Measurements from ENCODE around the gene BMP6. TPM values are rescaled to one million over a fixed set of nuclear protein-coding genes. Genes with fewer than 3 reads are reported as not detected.

Gene BMP6
- total RNA-seq, 1 donor from 2014 or later = 2.6 TPM

GRCh38 chr6:7921046-7921445 lies 195.1 kb downstream of the BMP6 start:
- no peak for ATAC-seq (ENCODE audit: poor library complexity)
- no peak for DNase-seq
- intact Hi-C loops (cut with DNase I) = no loop called here

- intact Hi-C loops (cut with DNase I) = no loop called here
- peak; percentile 68 for ATAC-seq (ENCODE audit: poor library complexity)
- no peak for DNase-seq
Measured at GRCh38 chr6:7921632-7922092, 195.8 kb downstream of the BMP6 start.

- DNase-seq (no peak), ATAC-seq (ENCODE audit: poor library complexity) (no peak)
- intact Hi-C loops (cut with DNase I) = no loop called here
Measured at GRCh38 chr6:7922596-7922995, 196.7 kb downstream of the BMP6 start.

- ATAC-seq (ENCODE audit: poor library complexity) = no peak
- no peak for DNase-seq
- intact Hi-C loops (cut with DNase I) = no loop called here
Measured at GRCh38 chr6:7924867-7925266, 199.0 kb downstream of the BMP6 start.

Other genes starting within 250 kb of the BMP6 start
- gene DSP, start 184.4 kb upstream of the BMP6 start, total RNA-seq = 350 TPM
- gene SNRNP48, start 135.9 kb upstream of the BMP6 start, total RNA-seq = 17.5 TPM
- 39.5 TPM for gene TXNDC5, start 184.7 kb downstream of the BMP6 start, total RNA-seq